Endothelial cell of umbilical vein (primary cell): ENCODE measurements around the gene ADRB2.
"Not testable (repeated sequence)": the region's sequence is repeated elsewhere in the genome, so short reads cannot be mapped to it uniquely, and the experiment has no call there.

Source experiments
- EZH2 ChIP-seq: IDR thresholded peaks from 2 replicates; pipeline ENCODE4 v1.6.1; 2012; ENCODE audit warnings: borderline replicate concordance, low read depth, mild to moderate bottlenecking, moderate library complexity, low read length, inconsistent platforms; ENCODE audit not compliant: severe bottlenecking
- TF ChIP-seq, protein P1 (sequence below), 2 donors: IDR thresholded peaks; 1 replicate in 1 of 2; 2 replicates in 1 of 2; pipeline ENCODE4 v1.5.1; 2011; ENCODE audit warnings: low read length in 2 of 2, mild to moderate bottlenecking in 2 of 2, moderate library complexity in 2 of 2, control low read depth in 1 of 2, inconsistent platforms in 1 of 2, low read depth in 1 of 2; ENCODE audit not compliant: insufficient read depth in 1 of 2; ENCODE audit errors: extremely low read depth in 1 of 2
- TF ChIP-seq, protein P2 (sequence below): IDR thresholded peaks from 2 replicates; pipeline ENCODE4 v1.6.1; 2011; ENCODE audit not compliant: insufficient read depth, insufficient read length

DNA sequence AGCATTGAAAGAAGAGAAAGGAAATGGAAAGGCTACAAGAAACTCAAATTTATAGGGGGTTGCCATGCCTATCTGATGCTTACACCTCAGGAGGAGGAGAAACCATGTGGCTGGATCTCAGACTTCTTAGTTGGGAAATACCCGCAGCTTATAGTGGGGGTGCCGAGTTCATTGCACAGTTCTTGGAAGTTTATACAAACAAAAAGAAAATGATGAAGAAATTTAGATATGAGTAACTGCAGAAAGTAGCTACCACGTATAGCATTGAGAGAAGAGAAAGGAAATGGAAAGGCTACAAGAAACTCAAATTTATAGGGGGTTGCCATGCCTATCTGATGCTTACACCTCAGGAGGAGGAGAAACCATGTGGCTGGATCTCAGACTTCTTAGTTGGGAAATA lies 23.0 kb upstream of the ADRB2 start:
- TF ChIP-seq, protein P1, sequence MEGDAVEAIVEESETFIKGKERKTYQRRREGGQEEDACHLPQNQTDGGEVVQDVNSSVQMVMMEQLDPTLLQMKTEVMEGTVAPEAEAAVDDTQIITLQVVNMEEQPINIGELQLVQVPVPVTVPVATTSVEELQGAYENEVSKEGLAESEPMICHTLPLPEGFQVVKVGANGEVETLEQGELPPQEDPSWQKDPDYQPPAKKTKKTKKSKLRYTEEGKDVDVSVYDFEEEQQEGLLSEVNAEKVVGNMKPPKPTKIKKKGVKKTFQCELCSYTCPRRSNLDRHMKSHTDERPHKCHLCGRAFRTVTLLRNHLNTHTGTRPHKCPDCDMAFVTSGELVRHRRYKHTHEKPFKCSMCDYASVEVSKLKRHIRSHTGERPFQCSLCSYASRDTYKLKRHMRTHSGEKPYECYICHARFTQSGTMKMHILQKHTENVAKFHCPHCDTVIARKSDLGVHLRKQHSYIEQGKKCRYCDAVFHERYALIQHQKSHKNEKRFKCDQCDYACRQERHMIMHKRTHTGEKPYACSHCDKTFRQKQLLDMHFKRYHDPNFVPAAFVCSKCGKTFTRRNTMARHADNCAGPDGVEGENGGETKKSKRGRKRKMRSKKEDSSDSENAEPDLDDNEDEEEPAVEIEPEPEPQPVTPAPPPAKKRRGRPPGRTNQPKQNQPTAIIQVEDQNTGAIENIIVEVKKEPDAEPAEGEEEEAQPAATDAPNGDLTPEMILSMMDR (IDR thresholded peaks at IDR 0.05; ENCODE audit: extremely low read depth in 1 of 2, insufficient read depth in 1 of 2, low read depth in 1 of 2, low read length in 2 of 2), result not testable (repeated sequence)
- TF ChIP-seq, protein P2, sequence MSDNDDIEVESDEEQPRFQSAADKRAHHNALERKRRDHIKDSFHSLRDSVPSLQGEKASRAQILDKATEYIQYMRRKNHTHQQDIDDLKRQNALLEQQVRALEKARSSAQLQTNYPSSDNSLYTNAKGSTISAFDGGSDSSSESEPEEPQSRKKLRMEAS, result not testable (repeated sequence)
- not testable (repeated sequence) for TF ChIP-seq EZH2
